Suppressor macrophage (primary cell): Measurements from ENCODE around the gene THADA.

Experiments
- DNase-seq, 4 experiments: peaks; one replicate each; pipeline ENCODE4 v3.0.0-alpha.2; 2020 to 2022

The THADA gene

DNA sequence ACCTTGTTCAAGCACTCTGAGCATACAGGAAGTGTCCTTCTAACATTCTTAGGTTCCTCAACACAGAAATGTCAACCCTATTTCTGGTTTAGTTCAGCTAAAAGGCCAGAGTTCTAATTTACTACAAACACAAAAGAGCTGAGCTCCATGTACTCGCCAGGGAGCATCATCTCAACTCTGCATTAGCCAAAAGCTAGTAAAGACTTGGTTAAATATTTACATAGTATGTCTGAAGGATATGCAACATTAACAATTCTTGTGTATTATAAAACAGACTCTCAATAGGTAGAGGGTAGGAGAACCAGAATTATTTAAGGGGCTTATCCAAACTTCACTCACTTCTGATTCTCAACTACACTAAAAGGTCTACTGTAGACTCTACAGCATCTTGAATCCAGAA, 154.6 kb downstream of the THADA start:
- DNase-seq: no peak

DNA sequence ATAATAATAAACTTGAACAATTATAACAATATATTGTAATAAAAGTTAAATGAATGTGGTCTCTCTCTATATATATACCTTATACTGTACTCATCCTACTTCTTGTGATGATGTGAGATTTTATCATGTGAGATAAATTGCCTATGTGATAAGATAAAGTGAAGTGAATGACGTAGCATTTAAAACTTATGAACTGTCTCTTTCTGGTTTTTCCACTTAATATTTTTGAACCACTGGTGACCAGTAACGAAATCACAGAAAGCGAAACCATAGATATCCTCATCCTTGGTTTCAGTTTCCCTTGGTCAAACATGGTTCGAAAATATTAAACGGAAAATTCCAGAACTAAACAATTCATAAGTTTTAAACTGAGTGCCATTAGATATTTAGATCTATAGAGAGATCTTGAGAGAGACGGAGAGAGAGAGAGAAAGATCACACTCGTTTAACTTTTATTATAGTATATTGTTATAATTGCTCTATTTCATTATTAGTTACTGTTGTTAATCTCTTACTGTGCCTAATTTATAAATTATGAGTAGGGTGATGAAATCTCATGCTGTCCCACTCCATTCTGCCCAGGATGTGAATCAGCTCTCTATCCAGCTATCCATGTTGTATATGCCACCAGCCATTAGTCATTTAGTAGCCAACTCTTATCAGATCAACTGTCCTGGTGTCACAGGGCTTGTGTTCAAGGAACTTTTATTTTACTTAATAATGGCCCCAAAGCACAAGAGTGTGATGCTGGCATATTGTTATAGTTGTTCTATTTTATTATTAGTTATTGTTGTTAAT, 156.8 kb downstream of the THADA start:
- peak in 1 of 4 experiments; percentile 24 for DNase-seq

DNA sequence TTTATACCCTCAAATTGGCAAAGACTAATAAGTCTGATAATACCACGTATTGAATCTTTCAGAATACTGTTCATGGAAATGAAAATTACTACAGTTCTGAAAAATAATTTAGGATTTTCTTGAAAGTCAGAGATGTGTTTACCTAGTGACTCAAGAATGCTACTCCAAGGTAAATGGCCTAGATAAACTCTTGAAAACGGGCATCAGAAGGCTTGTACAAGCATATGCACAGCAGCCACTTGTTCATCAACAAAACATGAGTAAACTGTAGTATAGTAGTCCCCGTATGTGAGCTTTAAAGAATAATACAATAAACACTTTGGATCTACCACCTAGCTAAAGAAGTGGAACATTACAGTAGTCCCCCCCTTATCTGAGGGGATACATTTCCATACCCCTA, 157.5 kb downstream of the THADA start:
- DNase-seq: no peak

DNA sequence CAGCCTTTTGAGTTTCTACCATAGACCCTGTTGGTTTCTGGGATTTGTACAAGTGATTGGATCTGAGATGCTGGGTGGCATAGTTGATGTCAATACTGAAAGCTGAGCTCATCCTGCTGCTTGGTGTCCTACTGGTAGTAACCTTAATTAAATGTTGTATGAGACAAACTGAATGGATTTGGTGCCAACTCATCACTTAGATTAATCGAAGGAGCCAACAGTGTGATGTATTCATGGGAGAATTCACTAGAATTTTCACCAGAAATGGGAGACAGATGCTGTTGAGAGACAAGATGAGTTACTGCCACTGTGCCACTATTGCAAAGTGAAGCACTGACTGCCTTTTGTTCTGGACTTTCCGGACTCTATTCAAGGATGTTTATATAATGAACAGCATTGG, 158.5 kb downstream of the THADA start:
- DNase-seq: no peak

DNA sequence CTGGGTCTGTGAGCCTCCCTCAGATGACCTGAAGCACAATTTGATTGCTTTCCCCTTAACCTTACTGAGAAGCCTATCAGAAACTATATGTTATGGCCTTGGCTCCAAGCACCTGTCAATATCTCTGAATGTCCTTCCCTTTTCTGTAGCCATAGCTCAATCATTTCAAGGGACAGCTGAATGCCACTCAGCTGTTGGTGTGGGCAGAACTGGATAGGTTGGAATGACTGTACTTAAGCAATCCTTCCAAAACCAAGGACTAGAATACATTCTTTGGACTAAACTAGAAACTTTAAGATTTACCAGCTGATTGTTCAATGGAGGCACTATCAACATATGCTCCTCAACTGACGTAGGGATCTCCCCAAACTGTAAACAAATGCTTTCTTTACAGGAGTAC, 159.4 kb downstream of the THADA start:
- no peak for DNase-seq

DNA sequence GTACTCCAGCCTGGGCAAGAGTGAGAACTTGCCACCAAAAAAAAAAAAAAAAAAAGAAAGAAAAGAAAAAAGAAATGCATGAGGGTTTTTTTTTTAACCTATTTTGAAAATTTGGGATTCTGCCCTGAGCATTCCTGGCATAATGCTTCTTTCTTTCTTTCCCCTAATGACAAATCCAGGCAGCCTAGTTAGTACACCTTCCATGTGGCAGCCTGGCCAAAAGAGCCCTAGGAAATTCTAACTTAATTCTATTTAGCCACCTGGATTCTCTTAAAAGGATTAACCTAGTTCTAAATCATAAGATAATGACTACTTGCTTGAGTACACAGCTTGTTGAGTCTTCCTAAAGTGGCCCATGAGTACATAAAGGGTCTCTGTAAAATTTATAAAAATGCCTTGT, 160.1 kb downstream of the THADA start:
- DNase-seq: no peak

DNA sequence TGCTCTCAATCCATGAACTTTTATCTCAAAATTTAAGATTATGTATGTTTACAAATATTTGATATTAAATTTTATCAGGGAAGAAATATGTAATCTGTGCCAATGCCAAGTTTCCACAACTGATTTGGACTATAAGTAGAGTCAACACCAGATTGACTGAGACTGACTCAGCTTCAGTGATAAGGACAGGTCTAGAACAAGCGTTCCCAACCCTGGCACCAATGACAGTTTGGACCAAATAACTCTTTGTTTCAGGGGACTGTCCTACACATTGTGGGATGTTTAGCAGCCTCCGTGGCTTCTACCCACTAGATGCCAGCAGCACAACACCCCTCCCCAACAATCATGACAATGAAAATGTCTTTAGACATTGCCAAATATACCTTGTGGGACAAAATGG, 165.3 kb downstream of the THADA start:
- no peak for DNase-seq

DNA sequence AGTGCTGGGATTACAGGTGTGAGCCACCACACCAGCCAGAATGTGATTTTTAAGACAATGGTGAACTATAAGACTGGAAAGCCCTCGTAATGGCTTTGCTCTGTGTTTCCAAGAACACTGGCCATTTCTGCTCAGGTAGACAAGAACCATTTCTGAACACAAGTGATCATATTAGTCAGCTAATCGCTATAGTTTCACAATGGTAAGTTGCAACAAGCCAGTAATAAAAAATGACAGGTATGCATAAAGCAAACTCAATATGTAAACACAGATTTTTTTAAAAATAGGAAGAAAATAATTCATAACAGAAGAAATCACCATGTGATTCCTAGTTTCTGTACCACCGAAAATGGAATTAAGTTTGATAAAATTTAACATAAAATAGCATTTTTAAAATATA, 166.5 kb downstream of the THADA start:
- DNase-seq: no peak

DNA sequence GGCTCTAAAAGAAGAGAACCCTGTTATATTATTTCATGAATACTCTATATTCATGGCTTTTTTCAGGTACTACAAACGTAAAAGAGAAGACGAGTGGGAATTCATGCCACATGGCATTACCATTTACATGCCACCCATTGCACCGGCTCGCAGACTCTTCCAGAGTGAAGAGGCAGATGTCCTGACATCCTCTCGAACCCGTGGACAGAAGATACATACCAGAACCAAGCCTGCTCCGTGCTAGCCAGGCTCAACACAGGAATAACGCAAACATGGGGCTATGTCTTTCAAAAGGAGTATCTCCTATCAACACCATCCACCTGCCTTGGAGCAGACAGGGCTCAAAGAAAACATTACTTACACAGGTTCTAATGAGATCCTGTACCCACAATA, 168.8 kb downstream of the THADA start:
- no peak for DNase-seq

DNA sequence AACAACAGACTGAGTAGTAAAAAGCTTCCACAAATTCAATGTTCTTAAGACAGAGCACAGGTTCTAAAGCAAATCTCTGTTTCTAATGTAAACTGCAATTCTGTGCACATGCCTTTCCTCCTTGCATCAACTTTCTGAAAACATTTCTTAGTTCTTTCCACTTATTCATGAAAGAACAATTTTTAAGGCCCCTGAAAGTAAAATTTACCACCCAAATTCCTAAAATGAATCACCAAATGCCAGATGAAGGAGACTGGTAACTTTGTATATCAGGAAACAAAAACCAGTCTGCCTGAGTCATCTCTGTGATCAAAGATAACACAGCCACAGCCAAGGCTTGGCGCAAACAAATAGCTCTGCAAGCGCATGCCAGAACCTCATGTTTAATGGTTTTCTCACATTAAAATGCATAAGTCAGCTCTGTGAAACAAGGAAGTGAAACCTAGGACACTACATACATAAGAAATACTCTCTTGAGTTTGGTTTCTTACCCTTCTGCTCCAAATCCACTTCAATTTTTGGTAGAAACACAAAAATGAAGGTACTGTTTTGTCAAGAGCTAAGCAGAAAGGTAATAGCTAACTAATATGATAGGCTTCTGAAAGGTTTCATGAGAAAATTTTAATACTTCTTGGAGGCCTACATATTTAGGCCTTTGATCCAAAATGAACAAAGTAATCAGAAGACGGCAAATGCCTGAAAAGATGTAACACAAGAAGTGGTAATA, 169.4 kb downstream of the THADA start:
- peak; percentile 85 to 97 (median 92) for DNase-seq

DNA sequence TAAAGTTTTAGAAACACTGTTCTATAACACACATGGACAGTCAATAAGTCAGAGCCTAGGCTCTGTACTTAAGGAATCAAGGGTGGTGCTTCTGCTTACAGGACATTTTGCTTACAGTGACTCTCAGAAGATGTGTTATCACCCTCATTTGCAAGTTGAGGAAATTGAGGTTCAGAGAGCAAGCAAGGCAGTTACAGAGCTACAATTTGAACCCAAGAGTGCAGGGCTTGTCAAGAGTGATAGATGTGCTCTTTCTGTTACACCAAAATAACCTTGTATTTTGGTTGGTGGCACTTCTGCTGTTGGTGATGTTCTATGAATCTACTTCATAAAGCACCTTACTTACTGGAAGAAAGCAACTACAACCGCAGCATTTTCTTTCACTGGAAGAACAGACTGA, 170.2 kb downstream of the THADA start:
- DNase-seq: no peak

DNA sequence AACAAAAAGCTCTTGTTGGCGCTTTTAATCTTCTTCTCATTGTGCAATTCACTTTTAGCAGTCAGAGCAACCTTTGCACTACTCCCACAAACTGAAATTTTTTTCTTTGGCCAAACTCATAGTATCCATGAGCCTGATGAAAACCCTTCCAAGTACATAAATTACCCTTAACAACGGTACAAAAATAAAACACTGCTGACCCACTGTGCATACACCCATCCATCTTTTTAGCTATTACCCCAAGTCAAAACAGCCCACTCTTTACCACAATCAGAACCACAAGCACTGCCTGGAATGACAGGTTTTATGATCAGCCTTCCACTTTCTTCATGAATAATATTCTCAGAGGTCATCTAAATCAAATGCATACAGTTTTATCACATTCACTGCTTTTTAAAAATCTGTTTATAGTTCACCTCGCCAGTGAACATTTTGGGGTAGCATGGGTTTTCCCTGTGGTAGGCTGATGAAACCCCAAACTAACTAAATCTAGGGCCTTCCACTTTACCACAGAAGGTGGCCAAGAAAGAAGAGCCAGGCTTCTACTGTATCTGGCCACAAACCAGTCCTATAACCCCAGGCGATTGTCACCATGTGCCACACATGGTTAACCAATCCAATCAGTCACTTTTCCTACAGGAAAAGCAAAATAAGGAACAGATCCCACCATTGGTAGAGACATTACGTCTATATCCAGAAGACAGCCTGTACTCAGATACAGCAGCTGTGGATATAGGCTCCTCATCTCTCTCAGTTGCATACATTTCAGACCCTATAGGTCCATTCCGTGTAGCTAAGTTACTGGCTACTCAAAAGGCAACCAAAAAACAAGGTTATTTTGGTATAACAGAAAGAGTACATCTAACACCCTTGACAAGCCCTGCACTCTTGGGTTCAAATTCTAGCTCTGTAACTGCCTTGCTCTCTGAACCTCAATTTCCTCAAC, 171.3 kb downstream of the THADA start:
- DNase-seq: peak in 1 of 4 experiments; percentile 59

DNA sequence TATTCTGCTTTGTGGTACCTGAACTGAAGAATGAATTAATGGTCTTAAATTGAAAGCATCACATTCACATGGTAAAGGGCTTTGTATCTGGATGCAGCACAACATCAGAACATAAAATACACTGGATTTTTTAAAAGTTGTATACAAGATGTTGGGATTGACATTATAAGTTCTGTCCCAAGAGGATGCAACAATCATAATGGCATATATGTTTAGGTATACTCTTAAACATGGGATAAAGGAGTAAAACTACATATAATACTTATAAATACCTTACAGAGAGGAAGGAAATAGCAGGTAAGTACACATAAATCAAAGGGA, 171.9 kb downstream of the THADA start:
- no peak for DNase-seq

DNA sequence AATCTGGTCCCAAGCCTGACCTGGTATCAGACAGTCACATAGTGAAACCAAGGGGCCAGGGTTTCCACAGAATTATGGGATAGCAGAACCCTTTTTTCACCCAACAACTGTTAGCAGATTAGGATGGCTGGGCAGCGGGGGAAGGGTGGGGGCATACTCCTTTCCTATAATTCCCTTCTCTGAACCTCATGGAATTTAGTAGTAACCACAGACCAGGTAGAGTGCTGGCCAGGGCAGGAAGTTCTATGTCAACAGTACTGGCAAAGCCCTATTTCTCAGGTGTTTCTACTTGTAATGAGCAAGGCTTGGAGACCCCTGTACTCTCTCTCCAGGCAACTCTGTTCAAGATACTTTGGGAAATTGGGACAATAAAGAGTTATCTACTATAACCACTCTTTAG, 174.6 kb downstream of the THADA start:
- no peak for DNase-seq

DNA sequence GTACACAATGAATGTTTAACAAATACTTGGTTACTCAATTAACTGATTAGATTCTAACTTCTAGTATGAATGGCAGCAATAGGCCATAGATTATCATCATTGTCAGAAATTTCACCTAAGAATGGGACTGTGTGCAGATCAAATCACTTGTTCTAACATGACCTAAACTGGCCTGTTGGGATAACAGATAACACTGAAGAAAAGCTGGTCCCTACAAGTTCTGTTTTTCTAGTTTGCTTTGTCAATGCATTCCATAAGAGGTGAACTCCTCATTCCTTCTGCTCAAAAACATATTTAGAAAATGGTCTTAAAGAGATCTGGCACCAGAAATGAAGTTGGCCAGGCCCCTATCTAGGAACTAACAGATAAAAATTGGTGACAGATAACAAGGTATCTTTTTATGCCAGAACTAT, 175.4 kb downstream of the THADA start:
- peak in 1 of 4 experiments; percentile 17 for DNase-seq

DNA sequence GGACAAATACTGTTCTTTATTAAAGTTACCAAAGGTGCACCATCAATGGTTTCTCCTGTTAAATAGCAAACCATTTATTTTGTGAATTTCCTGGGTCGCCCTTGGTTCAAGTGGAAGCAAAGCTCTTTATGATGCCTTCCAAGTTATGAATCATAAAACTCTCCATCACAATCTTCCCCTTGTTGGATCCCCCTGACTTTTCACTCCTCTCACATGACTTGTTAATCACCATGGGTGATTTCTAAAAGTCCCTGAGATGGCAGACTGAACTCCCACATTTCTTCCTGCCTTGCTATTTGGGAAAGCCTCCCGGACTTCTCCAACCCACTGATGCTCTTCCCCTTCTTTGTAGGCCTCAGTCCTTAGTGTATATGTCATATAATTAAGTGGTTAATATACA, 176.0 kb downstream of the THADA start:
- DNase-seq: peak; percentile 72 to 92 (median 84)

DNA sequence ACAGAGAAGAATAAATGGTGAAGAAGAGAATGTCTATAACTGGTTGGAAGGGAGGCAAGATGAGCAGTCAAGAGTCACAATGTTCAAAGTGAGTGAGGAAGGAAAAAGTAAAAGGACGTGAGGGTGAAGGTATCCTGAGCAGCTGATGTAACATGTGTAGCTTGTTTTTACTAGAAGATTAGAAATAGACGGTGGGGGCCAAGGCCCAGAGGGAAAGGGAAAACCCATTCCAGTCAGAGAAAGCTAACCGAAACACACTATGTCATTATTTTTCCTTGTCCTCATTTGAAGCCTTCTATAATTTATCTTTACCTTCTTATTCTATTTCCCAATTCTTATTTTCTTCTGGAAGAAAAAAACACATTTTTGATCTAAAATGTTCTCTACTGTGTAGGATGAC, 176.6 kb downstream of the THADA start:
- no peak for DNase-seq

DNA sequence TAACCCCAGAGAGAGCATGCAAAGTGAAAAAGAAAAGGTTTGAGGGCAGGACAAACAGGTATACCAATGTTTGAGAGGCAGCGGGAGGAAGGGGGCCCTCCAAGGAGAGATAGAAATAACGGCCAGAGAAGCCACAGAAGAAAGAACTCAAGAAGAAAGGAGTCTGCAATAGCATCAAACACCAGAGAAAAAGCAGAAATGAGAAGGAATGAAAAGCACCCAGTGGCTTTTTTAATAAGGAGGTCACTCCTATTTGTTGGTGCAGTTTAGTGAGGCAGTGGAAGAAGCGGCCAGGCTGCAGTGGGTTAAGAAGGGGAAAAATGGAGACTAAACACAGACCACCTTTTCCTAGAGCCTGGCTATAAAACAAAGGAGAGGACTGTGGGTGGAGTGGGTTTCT, 177.2 kb downstream of the THADA start:
- DNase-seq: peak in 3 of 4 experiments; percentile 26 to 51 (median 44)

DNA sequence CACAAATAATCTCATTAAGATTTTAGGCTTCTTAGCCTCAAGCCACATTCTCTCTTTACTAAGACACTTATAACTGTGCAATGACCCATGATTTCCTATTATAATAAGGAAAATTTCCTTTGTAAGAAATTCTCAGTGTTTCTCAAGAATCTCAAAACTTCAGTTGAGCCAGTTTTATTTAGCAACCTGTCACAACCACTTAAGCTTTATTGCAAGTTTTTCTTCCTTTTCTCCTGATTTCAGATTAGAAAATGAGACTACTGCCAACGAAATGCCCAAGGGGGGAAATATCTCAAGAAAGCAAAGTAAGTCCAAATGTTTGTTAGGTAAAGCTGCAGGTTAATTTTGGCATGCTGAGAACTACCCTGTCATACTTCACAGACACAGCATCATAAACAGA, 178.5 kb downstream of the THADA start:
- peak in 3 of 4 experiments; percentile 17 to 71 (median 71) for DNase-seq

DNA sequence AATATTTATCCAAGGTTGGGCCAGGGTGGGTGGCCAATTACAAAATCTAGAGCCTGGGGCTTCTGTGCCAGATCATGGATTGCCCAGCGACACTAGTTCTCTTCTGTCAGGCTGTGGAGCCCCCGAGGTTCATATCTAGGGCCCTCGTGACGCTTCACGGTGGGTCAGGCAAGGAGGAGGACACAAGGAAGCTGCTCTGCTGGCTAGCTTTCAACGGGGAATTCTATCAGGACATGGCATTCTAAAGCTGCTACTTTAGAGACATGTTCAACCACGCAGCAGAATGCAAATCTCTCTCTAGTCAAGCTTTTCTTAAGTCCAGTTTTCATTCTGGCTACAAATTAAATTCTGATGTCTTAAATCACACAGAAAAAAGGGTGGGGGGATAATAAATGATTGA, 180.2 kb downstream of the THADA start:
- no peak for DNase-seq

DNA sequence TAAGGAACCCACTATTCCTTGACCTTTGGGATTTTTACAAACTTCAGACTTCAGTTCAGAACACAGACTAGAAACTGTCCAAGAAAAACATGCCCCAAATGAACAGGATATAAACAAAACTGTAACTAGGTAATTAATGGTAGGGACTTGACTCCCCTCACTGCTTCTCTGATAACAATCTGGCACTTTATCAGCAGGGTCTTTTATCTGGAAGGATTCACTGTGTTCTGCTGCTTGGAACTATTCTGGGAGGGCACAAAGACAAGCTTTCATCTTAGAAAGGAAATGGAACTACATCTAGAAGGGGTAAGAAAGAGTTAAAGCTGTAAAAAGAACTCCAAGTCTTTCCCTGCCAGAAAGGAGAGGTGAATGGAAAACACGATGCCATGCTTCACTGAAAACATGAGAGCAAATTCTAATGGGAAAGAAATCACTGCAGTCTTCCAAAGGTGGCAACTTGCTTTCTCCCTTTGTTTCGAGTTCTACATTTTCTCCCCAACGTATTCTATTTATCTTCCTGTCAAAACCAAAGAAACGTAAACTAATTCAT, 181.2 kb downstream of the THADA start:
- no peak for DNase-seq

DNA sequence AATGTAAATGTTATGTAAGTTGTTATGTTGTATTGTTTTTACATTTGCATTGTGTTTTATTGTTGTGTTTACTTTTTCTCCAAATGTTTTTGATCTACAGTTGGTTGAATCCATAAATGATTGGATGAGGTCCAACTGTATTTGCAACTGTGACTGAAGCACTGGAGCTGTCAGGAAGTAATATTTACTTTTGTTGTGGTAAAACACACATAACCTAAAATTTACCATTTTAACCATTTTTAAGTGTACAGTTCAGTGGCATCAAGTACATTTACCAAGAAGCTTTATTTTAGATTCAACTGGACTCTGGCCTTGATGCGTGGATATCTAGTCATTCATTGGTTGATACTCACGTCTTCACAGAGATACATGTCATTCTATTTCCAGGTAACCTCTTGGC, 181.8 kb downstream of the THADA start:
- DNase-seq: no peak
